ENCODE measurements around the gene PHRF1.

- no peak for TF ChIP-seq CTCF (IDR thresholded peaks at IDR 0.05)
- no peak for TF ChIP-seq POLR2A (IDR thresholded peaks at IDR 0.05)
Measured at GRCh38 chr11:556662-557256, 19.5 kb upstream of the PHRF1 start.

Measured in adrenal gland (tissue), 5 donors.